ENCODE results near the gene ZFP57.

- no peak for TF ChIP-seq POLR2A (IDR thresholded peaks at IDR 0.05)
- no peak for TF ChIP-seq POLR2AphosphoS5 (IDR thresholded peaks at IDR 0.05)
- no peak for TF ChIP-seq CTCF (IDR thresholded peaks at IDR 0.05)
Observed at GRCh38 chr6:29694637-29695036, 13.7 kb upstream of the ZFP57 start.
